GM18867 (cell line): Measurements from ENCODE around the gene NPEPPS.
"Not testable (repeated sequence)": the region's sequence is repeated elsewhere in the genome, so short reads cannot be mapped to it uniquely, and the experiment has no call there.

ENCODE experiments used
- ATAC-seq: cut with Tn5 transposase; IDR thresholded peaks from one replicate; pipeline ENCODE4 v1.9.1; 2021; ENCODE audit warnings: mild to moderate bottlenecking, moderate library complexity; ENCODE audit not compliant: unreplicated experiment

The NPEPPS gene

GRCh38 chr17:47561698-47562405 lies 30.9 kb downstream of the NPEPPS start:
- not testable (repeated sequence) for ATAC-seq

GRCh38 chr17:47562406-47562705 lies 31.4 kb downstream of the NPEPPS start:
- ATAC-seq = not testable (repeated sequence)

DNA sequence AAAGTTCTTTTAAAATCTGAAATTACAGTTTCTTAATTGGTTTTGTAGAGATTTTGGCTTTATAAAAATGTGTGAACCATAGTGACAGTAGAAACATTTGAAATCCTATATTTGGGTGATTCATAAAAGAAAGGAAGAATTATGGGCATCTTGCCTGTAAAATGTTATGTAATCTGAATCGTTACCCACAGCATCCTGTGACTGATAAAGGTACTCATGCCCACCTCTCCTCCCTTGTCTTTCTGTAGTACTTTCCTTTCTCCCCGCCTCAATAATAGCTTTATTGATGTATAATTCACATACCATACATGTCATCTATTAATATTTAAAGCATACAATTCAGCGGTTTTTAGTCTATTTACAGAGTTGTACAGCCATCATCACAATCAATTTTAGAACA lies 36.4 kb downstream of the NPEPPS start:
- ATAC-seq = not testable (repeated sequence)

GRCh38 chr17:47572561-47572960 lies 41.7 kb downstream of the NPEPPS start:
- not testable (repeated sequence) for ATAC-seq

DNA sequence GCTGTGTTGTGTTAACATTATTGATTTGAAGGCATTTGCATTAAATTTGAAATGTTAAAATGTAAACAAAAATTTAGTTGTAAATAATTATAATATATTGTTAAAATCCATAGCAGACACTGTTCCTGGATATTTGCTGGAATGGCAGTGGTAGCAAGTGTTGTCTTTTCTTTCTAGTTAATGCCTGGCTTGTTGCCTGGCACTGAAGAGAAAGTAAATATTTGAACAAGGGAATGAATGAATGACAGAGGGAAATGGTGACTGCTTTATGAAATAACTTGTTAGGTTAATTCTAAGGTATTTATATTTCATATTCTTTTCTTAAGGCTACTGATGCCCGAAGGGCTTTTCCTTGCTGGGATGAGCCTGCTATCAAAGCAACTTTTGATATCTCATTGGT lies 51.5 kb downstream of the NPEPPS start:
- ATAC-seq = not testable (repeated sequence)

GRCh38 chr17:47586378-47587055 lies 55.6 kb downstream of the NPEPPS start:
- not testable (repeated sequence) for ATAC-seq

DNA sequence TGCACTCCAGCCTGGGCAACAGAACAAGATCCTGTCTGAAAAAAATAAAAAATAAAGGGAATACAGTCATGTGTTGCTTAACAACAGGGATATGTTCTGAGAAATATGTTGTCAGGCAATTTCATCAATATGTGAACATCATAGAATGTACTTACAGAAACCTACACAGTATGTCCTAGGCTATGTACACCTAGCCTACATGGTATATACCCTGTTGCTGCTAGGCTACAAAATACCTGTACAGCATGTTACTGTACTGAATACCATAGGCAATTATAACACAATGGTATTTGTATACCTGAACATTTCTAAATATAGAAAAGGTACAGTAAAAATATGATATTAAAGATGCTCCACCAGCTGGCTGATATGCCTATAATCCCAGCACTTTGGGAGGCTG lies 62.6 kb downstream of the NPEPPS start:
- ATAC-seq = not testable (repeated sequence)

DNA sequence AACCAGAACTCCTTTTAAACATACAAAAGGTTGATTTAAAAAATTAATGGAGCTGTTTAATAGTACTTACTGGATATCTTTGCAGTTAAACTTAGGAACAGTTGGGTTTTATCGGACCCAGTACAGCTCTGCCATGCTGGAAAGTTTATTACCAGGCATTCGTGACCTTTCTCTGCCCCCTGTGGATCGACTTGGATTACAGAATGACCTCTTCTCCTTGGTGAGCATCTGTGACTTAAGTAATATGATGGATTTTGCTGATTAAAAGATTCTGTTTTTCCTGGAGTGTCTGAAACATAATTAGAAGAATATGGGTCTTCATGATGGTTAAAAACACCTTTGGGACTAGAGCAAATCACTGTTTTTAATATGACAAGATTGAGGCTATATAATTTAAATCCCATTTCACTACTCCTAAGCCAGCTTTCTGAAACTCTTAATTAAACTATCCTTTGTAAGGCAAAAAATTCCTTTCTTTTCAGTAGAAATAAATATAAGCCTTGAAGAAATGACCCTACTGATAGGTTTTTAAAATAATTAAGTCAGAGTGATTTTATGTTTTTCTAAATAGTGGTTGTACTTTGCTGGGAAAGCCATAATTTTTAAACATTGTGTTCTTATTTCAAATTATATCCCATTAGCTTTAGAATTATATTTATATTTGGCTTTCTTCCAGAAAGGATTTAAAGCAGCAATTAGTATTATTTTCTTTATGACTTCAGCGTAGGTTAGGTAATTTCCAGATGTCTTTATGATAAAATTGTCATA lies 73.1 kb downstream of the NPEPPS start:
- no peak for ATAC-seq

GRCh38 chr17:47604598-47604927 lies 73.7 kb downstream of the NPEPPS start:
- no peak for ATAC-seq

- ATAC-seq = no peak
Observed at GRCh38 chr17:47605011-47605410, 74.1 kb downstream of the NPEPPS start.

DNA sequence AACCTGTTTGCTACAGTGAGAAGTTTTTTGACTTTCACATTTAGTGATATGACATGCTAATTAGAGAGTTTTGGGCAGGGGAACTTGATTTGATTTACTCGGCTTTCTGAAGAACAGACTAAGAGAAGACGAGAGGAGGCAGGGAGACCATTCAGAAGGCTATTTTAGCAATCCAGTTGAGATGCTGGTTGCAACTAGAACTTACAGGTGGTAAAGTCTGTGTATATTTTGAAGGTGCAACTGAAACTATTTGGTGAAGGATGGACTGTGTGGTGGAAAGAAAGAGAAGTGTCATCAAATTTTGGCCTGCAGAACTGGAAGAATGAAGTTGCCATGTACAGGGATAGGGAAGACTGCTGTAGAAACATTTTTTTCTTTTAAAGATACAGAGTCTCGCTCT lies 76.6 kb downstream of the NPEPPS start:
- no peak for ATAC-seq

GRCh38 chr17:47611372-47612350 lies 80.8 kb downstream of the NPEPPS start:
- ATAC-seq = no peak

DNA sequence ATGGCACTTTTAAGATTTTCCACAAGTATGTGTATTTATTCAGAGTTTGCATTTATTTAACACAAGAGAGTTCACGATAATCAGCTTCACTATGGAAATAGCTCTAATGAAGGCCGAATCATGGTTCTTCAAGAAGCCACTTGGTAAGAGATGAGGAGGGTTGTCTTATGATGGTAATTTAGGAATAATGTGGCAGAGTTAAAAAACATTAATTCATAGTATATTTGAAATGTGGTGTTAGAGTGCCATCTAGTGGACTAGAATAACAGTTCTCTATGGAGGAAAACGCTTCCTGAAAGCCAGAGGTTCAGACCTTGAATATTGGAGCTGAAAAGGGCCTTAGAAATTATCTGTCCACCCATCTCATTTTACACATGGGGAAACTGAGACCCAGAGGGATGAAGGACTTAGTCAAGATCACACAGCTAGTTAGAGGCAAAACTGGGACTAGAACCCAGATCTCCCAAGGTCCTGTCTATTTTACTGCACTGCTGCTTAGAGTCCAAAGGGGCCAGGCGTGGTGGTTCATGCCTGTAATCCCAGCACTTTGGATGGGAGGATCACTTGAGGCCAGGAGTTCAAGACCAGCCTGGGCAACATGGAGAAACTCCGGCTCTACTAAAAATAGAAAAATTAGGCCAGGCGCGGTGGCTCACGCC lies 85.0 kb downstream of the NPEPPS start:
- ATAC-seq = no peak

DNA sequence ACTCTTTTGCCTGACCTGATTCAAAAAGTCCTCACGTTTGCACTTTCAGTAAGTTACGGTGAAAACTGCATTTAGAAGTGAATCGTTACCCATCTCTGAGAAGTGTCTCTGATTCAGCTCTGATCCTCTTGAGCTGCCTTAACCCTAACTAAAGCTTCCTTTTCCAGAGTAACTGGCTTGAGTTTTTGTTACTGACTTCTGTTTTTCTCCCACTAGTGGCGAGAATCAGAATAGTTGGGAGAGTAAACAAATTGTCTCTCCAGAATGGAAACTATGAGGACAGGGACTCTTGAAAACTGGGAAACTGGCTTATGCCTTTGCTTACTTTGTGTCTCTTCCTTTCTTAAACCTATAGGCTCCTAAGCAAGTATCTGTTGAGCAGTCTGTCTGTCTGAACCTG lies 87.5 kb downstream of the NPEPPS start:
- ATAC-seq = no peak

DNA sequence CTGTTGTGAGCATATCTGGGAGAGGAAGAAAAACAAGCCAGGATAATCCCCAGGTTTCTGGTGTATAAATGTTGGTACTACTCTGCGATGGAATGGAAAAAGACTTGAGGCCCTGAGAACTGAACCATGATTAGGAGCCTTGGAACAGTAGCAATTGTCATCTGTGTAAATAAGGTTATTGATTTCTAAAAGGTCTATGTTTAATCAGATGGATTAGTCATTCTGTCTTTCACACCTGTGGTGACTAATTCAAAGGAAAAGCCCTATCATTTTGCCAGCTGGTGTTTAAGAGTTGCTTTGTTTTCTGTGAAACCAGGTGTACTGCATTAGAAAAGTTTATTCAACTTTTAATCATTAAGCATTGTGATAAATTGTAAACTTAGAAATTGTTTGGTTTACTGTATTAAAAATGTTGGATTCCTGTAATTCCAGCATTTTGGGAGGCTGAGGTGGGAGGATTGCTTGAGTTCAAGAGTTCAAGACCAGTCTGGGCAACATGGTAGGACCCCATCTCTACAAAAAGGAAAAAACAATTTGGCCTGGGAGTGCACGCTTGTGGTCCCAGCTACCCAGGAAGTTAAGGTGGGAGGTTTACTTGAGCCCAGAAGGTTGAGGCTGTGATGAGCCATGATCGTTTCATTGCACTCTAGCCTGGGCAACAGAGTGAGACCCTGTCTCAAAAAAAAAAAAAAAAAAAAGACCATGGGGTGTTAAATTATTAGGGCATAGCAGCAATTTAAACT lies 89.8 kb downstream of the NPEPPS start:
- no peak for ATAC-seq

GRCh38 chr17:47621293-47622179 lies 90.6 kb downstream of the NPEPPS start:
- ATAC-seq = no peak

GRCh38 chr17:47622180-47622549 lies 91.3 kb downstream of the NPEPPS start:
- ATAC-seq = no peak

DNA sequence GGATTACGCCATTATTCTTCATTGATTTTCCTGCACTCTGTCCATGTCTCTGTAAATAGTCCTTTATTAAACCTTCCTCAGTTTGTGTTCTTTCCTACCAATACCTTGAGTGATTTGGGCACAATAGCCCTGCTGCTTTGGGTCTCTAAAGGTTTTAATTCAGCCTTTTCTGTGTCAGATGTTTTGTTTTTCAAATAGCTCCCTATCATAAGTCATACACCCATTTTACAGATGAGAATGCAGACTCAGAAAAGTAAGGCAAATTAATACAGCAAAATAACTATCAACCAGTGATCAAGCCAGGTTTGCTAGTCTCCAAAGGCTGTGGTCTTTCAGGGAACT lies 93.8 kb downstream of the NPEPPS start:
- ATAC-seq = no peak

DNA sequence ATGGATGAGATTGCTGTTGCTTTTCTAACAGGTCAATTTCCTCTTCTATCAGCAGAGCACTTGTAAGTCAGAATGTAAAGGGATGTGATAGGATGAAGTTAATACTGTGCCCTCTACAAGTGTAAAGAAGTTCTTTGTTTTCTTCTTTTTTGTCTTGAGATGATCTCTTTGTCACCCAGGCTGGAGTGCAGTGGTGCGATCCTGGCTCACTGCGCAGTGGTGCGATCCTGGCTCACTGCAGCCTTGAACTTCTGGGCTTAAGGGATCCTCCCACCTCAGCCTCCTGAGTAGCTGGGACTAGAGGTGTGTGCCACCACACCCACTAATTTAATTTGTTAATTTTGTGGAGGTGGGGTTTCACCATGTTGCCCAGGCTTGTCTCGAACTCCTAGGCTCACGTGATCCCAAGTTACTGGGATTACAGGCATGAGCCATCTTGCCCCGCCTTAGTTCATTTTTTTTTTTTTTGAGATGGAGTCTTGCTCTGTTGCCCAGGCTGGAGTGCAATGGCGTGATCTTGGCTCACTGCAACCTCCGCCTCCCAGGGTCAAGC lies 97.2 kb downstream of the NPEPPS start:
- no peak for ATAC-seq
